Measurements from ENCODE around the gene PSMD9. TPM values are rescaled to one million over a fixed set of nuclear protein-coding genes. Genes with fewer than 3 reads are reported as not detected.
A peak's percentile ranks its signal among the peaks of the same experiment; 100 is the strongest.

Gene PSMD9
- total and polyA plus RNA-seq, 2 experiments from 2014 or later, result 106 to 114 TPM

DNA sequence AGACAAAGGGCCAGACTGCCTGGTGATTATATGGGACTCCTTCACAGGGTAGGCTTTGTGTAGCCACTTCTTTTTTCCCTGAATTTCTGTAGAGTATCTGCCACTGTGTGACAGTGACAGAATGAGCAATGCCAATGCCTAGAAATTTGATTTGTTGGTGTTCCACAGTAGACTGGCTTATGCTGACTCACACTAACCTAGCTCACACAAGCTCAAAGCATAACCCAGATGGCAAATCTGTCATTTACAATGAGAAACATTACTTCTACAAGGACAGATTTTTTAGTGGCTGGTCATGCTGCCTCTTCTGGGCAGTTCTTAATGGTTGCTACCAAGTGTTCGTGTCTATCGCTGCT is 45.7 kb downstream of the PSMD9 start:
- no peak overlapping the region for H2AFZ ChIP-seq
- no peaks in the 10 kb centered on the region for H3K36me3 ChIP-seq (replicated peaks; ENCODE audit: insufficient read depth, low read depth)
- H3K27ac ChIP-seq, result no peak overlapping the region
- H3K4me1 ChIP-seq (ENCODE audit: insufficient read depth), result no peaks in the 10 kb centered on the region
- H4K20me1 ChIP-seq (ENCODE audit: insufficient read depth, poor library complexity, severe bottlenecking), result no peaks in the 10 kb centered on the region
- H3K27me3 ChIP-seq, result no peaks in the 10 kb centered on the region
- no peaks in the 10 kb centered on the region for H3K9me2 ChIP-seq (replicated peaks; ENCODE audit: insufficient read depth)
- TF ChIP-seq EZH2 (IDR thresholded peaks at IDR 0.05; ENCODE audit: borderline replicate concordance) (no peak), EZH2phosphoT487 (IDR thresholded peaks at IDR 0.05; ENCODE audit: low read depth, severe bottlenecking, unreplicated experiment) (no peak)
- TF ChIP-seq, protein P1, sequence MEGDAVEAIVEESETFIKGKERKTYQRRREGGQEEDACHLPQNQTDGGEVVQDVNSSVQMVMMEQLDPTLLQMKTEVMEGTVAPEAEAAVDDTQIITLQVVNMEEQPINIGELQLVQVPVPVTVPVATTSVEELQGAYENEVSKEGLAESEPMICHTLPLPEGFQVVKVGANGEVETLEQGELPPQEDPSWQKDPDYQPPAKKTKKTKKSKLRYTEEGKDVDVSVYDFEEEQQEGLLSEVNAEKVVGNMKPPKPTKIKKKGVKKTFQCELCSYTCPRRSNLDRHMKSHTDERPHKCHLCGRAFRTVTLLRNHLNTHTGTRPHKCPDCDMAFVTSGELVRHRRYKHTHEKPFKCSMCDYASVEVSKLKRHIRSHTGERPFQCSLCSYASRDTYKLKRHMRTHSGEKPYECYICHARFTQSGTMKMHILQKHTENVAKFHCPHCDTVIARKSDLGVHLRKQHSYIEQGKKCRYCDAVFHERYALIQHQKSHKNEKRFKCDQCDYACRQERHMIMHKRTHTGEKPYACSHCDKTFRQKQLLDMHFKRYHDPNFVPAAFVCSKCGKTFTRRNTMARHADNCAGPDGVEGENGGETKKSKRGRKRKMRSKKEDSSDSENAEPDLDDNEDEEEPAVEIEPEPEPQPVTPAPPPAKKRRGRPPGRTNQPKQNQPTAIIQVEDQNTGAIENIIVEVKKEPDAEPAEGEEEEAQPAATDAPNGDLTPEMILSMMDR (IDR thresholded peaks at IDR 0.05; ENCODE audit: poor library complexity), result no peak
- no peaks in the 10 kb centered on the region for H3K9me3 ChIP-seq (ENCODE audit: low read depth)
- DNase-seq (ENCODE audit: low spot score), result no peak
- WGBS (ENCODE audit: low lambda C conversion rate, missing lambda C conversion rate), result 97% methylated on average over 2 of the region's 2 CpGs
- H3K79me2 ChIP-seq, result no peaks in the 10 kb centered on the region
- no peak overlapping the region for H3K4me2 ChIP-seq
- H3K4me3 ChIP-seq, result no peak overlapping the region

GRCh38 chr12:121937654-121938053 is 49.1 kb downstream of the PSMD9 start:
- Histone ChIP-seq H3K9me2 (replicated peaks; ENCODE audit: insufficient read depth) (no peaks in the 10 kb centered on the region), H3K4me1 (ENCODE audit: insufficient read depth) (no peaks in the 10 kb centered on the region), H3K4me2 (no peak overlapping the region), H4K20me1 (ENCODE audit: insufficient read depth, poor library complexity, severe bottlenecking) (no peaks in the 10 kb centered on the region), H3K4me3 (no peak overlapping the region), H2AFZ (no peak overlapping the region), H3K27ac (no peak overlapping the region), H3K79me2 (no peaks in the 10 kb centered on the region), H3K27me3 (no peaks in the 10 kb centered on the region), H3K36me3 (replicated peaks; ENCODE audit: insufficient read depth, low read depth) (no peaks in the 10 kb centered on the region), H3K9me3 (ENCODE audit: low read depth) (no peaks in the 10 kb centered on the region)
- WGBS (ENCODE audit: low lambda C conversion rate, missing lambda C conversion rate), result 96% methylated on average over 7 of the region's 7 CpGs
- no peak for DNase-seq (ENCODE audit: low spot score)
- TF ChIP-seq, protein P1 (IDR thresholded peaks at IDR 0.05; ENCODE audit: poor library complexity), result no peak
- TF ChIP-seq EZH2phosphoT487 (IDR thresholded peaks at IDR 0.05; ENCODE audit: low read depth, severe bottlenecking, unreplicated experiment) (no peak), EZH2 (IDR thresholded peaks at IDR 0.05; ENCODE audit: borderline replicate concordance) (no peak)

GRCh38 chr12:121939186-121939585 is 50.6 kb downstream of the PSMD9 start:
- TF ChIP-seq EZH2 (IDR thresholded peaks at IDR 0.05; ENCODE audit: borderline replicate concordance) (no peak), EZH2phosphoT487 (IDR thresholded peaks at IDR 0.05; ENCODE audit: low read depth, severe bottlenecking, unreplicated experiment) (no peak)
- TF ChIP-seq, protein P1 (IDR thresholded peaks at IDR 0.05; ENCODE audit: poor library complexity), result no peak
- H2AFZ ChIP-seq, result no peak overlapping the region
- H3K79me2 ChIP-seq, result no peaks in the 10 kb centered on the region
- H3K9me2 ChIP-seq (replicated peaks; ENCODE audit: insufficient read depth), result no peaks in the 10 kb centered on the region
- H3K4me3 ChIP-seq, result no peak overlapping the region
- no peak overlapping the region for H3K4me2 ChIP-seq
- no peaks in the 10 kb centered on the region for H3K9me3 ChIP-seq (ENCODE audit: low read depth)
- WGBS (ENCODE audit: low lambda C conversion rate, missing lambda C conversion rate), result 46% methylated on average over 7 of the region's 7 CpGs
- DNase-seq (ENCODE audit: low spot score), result peak; percentile 49
- H4K20me1 ChIP-seq (ENCODE audit: insufficient read depth, poor library complexity, severe bottlenecking), result no peaks in the 10 kb centered on the region
- H3K27me3 ChIP-seq, result no peaks in the 10 kb centered on the region
- no peak overlapping the region for H3K27ac ChIP-seq
- no peaks in the 10 kb centered on the region for H3K4me1 ChIP-seq (ENCODE audit: insufficient read depth)
- no peaks in the 10 kb centered on the region for H3K36me3 ChIP-seq (replicated peaks; ENCODE audit: insufficient read depth, low read depth)

Data from hepatocyte (in vitro differentiated cells).